ENCODE data around the gene CTSE. TPM values are rescaled to one million over a fixed set of nuclear protein-coding genes. Genes with fewer than 3 reads are reported as not detected.
A peak's percentile ranks its signal among the peaks of the same experiment; 100 is the strongest.

The CTSE gene
- total and polyA plus RNA-seq, 9 of the 15 experiments (the other 6 are each of a cell fraction or from before 2014, with no cell fraction given) = 0.04 to 0.18 (median 0.09) TPM; not detected in 4

GRCh38 chr1:205977402-205978014 lies 46.2 kb downstream of the CTSE start (continued):
- TF ChIP-seq CC2D1A (IDR thresholded peaks at IDR 0.05) (peak; percentile 82), MNT (conservative IDR thresholded peaks at IDR 0.05) (no peak), BRCA1 (IDR thresholded peaks at IDR 0.05) (no peak), BRCA1 (CRISPR knock-in tag; IDR thresholded peaks at IDR 0.05) (no peak), ZNF197 (CRISPR knock-in tag; IDR thresholded peaks at IDR 0.05; ENCODE audit: low read depth) (no peak), BACH1 (tag; IDR thresholded peaks at IDR 0.05) (no peak), BCLAF1 (IDR thresholded peaks at IDR 0.05; ENCODE audit: borderline replicate concordance in 1 of 2, control insufficient read depth in 1 of 2, low read depth in 2 of 2, low read length in 1 of 2) (no peak), SRSF7 (optimal IDR thresholded peaks at IDR 0.05; ENCODE audit: low read depth, low read length) (no peak), PPARD (CRISPR knock-in tag; IDR thresholded peaks at IDR 0.05) (no peak), SAFB (IDR thresholded peaks at IDR 0.05; ENCODE audit: borderline replicate concordance, low read depth, low read length) (no peak), CREB5 (CRISPR knock-in tag; IDR thresholded peaks at IDR 0.05) (no peak), CTBP1 (IDR thresholded peaks at IDR 0.05; ENCODE audit: borderline replicate concordance) (peak; percentile 46; the same call in 1 of the 2 replicates), ZNF217 (CRISPR knock-in tag; IDR thresholded peaks at IDR 0.05) (no peak), L3MBTL2 (IDR thresholded peaks at IDR 0.05) (no peak), CUX1 (CRISPR knock-in tag; IDR thresholded peaks at IDR 0.05) (no peak), E2F3 (CRISPR knock-in tag; IDR thresholded peaks at IDR 0.05) (no peak)
